Smooth muscle cell (in vitro differentiated cells): ENCODE measurements around the gene OGG1. TPM values are rescaled to one million over a fixed set of nuclear protein-coding genes. Genes with fewer than 3 reads are reported as not detected.

Experiments used
- DNase-seq: peaks from one replicate; lab custom pipeline; 2025; ENCODE audit not compliant: unreplicated experiment; lab: John Stamatoyannopoulos, UW
- H2AFZ ChIP-seq: fragments of 200-600 bp; sonication (generic); 2 replicates; pipeline ENCODE4 v1.6.0; 2016; ENCODE audit warnings: antibody characterized with exemption, low read depth, mild to moderate bottlenecking
- H3F3A ChIP-seq: fragments of 200-600 bp; sonication (generic); 2 replicates; pipeline ENCODE4 v1.6.0; 2017; ENCODE audit warnings: antibody characterized with exemption, low read depth
- H3K27ac ChIP-seq: fragments of 200-600 bp; sonication (generic); 2 replicates; pipeline ENCODE4 v1.5.1; 2016; ENCODE audit warnings: low read depth, mild to moderate bottlenecking
- H3K27me3 ChIP-seq: fragments of 200-600 bp; sonication (generic); 2 replicates; pipeline ENCODE4 v1.6.1; 2016; ENCODE audit warnings: low read depth, mild to moderate bottlenecking
- H3K36me3 ChIP-seq: fragments of 200-600 bp; sonication (generic); 2 replicates; pipeline ENCODE4 v1.5.1; 2016; ENCODE audit warnings: low read depth
- H3K4me1 ChIP-seq: fragments of 200-600 bp; sonication (generic); 2 replicates; pipeline ENCODE4 v1.5.1; 2016; ENCODE audit warnings: low read depth
- H3K4me2 ChIP-seq: fragments of 200-600 bp; sonication (generic); 2 replicates; pipeline ENCODE4 v1.6.0; 2016; ENCODE audit warnings: mild to moderate bottlenecking
- H3K4me3 ChIP-seq: fragments of 200-600 bp; sonication (generic); 2 replicates; pipeline ENCODE4 v1.5.1; 2016; ENCODE audit warnings: mild to moderate bottlenecking
- H3K79me2 ChIP-seq: fragments of 200-600 bp; sonication (generic); 2 replicates; pipeline ENCODE4 v1.6.0; 2016; ENCODE audit warnings: low read depth, mild to moderate bottlenecking
- H3K9ac ChIP-seq: fragments of 200-600 bp; sonication (generic); 2 replicates; pipeline ENCODE4 v1.6.0; 2016; ENCODE audit warnings: low read depth
- H3K9me3 ChIP-seq: fragments of 200-600 bp; sonication (generic); replicated peaks from 2 replicates; pipeline ENCODE4 v1.5.1; 2016; ENCODE audit warnings: low read depth
- H4K20me1 ChIP-seq: fragments of 200-600 bp; sonication (generic); 2 replicates; pipeline ENCODE4 v1.6.0; 2016; ENCODE audit warnings: low read depth
- CTCF ChIP-seq: fragments of 200-600 bp; sonication (generic); IDR thresholded peaks from 2 replicates; pipeline ENCODE4 v1.5.1; 2017; ENCODE audit warnings: borderline replicate concordance, mild to moderate bottlenecking, antibody characterized with exemption; ENCODE audit not compliant: insufficient read depth, poor library complexity, severe bottlenecking
- WGBS: methylation state at CpG from one replicate; pipeline ENCODE4 v1.1.7; 2016; ENCODE audit warnings: low lambda C conversion rate; 5-methylcytosine and 5-hydroxymethylcytosine counted together
- polyA plus RNA-seq: library from polyadenylated mRNA; unstranded; fragments of >200 nt; fragmentation: Nextera tagmentation; extraction: Ambion mirVana; gene quantifications from 2 replicates; pipeline ENCODE4 v1.2.1, GENCODE V29; 2016
- total RNA-seq: library from RNA; depleted of rRNA; stranded (reverse); fragments of >200 nt; gene quantifications from 2 replicates; pipeline ENCODE4 v1.2.3, GENCODE V29; 2014

The OGG1 gene
- total and polyA plus RNA-seq, 2 experiments from 2014 or later = 13.4 to 24.6 TPM

GRCh38 chr3:9785602-9786001 is 35.9 kb downstream of the OGG1 start:
- Histone ChIP-seq H3K27me3 (no peaks in the 10 kb centered on the region), H3K27ac (no peak overlapping the region), H3K36me3 (peaks cover 2% of the 10 kb centered on the region), H2AFZ (no peak overlapping the region), H3K79me2 (no peaks in the 10 kb centered on the region), H3K4me3 (no peak overlapping the region), H3K4me2 (no peak overlapping the region), H3K9me3 (no peaks in the 10 kb centered on the region), H4K20me1 (peaks cover 7% of the 10 kb centered on the region), H3F3A (peaks cover 4% of the 10 kb centered on the region), H3K4me1 (no peaks in the 10 kb centered on the region), H3K9ac (no peak overlapping the region)
- DNase-seq = no peak
- WGBS = 90% methylated on average over 7 of the region's 7 CpGs
- no peak for TF ChIP-seq CTCF

GRCh38 chr3:9786209-9786739 is 36.5 kb downstream of the OGG1 start:
- Histone ChIP-seq H3K9ac (no peak overlapping the region), H3K4me2 (no peak overlapping the region), H3K9me3 (no peaks in the 10 kb centered on the region), H3K27me3 (no peaks in the 10 kb centered on the region), H3K4me1 (no peaks in the 10 kb centered on the region), H3K36me3 (peaks cover 2% of the 10 kb centered on the region), H3K79me2 (no peaks in the 10 kb centered on the region), H3K4me3 (no peak overlapping the region), H3F3A (peaks cover 4% of the 10 kb centered on the region), H4K20me1 (peaks cover 1% of the 10 kb centered on the region), H2AFZ (no peak overlapping the region), H3K27ac (no peak overlapping the region)
- no peak for DNase-seq
- 95% methylated on average over 7 of the region's 7 CpGs for WGBS
- TF ChIP-seq CTCF = no peak

GRCh38 chr3:9786825-9787669 is 37.3 kb downstream of the OGG1 start:
- H3K27me3 ChIP-seq = no peaks in the 10 kb centered on the region
- peaks cover 6% of the 10 kb centered on the region for H3K79me2 ChIP-seq
- no peak overlapping the region for H3K4me3 ChIP-seq
- H3K4me2 ChIP-seq = no peak overlapping the region
- H3K36me3 ChIP-seq = peaks cover 2% of the 10 kb centered on the region
- peaks cover 5% of the 10 kb centered on the region for H3K4me1 ChIP-seq
- H2AFZ ChIP-seq = no peak overlapping the region
- H3K9me3 ChIP-seq = no peaks in the 10 kb centered on the region
- DNase-seq = no peak
- H3K27ac ChIP-seq = no peak overlapping the region
- 93% methylated on average over 13 of the region's 13 CpGs for WGBS
- peaks cover 7% of the 10 kb centered on the region for H3F3A ChIP-seq
- no peak overlapping the region for H3K9ac ChIP-seq
- TF ChIP-seq CTCF = peak; percentile 44
- H4K20me1 ChIP-seq = no peaks in the 10 kb centered on the region
